ENCODE results near the gene SV2B. TPM values are rescaled to one million over a fixed set of nuclear protein-coding genes. Genes with fewer than 3 reads are reported as not detected.

The SV2B gene
- polyA plus RNA-seq, 1 donor, result 2.4 TPM

DNA sequence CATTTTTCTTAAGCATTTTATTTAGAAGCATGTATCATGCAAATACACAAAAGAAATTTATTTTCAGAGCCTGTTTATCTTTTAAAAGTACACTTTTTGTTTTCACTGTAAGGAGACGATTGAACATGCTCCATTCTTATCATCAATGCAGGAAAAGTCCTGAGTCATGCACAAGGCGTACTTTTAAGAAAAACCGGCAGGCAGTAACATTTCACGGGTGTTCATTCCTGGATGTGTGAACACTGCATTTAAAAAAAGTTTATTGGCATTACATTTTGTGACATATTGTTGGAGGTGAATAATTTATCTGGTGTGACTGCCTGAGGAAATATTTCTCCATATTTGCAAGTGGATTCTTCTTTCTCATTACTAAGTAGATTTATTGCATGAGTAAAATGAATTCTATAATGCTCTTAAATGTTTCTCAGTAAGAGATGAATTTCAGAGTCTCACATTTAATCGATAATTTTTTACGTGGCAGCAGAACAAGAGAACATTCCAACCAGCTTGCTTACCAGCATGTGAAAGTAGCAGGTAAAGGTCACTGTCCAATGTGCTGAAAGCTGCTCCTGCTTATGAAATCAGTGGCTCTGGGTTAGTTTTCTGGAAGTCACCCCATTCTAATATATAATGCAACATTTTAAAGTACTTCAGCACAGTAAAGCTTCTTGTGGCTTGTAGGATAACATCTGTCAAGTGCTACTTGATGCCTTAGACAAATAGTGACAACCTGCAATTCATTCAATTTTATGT, 87.0 kb downstream of the SV2B start:
- peak in 1 of 2 donors; percentile 8 for DNase-seq
- WGBS (ENCODE audit: insufficient coverage, low lambda C conversion rate), result 100% methylated on average over 1 of the region's 6 CpGs
- Histone ChIP-seq H3K36me3 (ENCODE audit: control insufficient read depth, insufficient read depth, low read length) (no peaks in the 10 kb centered on the region), H3K27ac (ENCODE audit: low read length) (no peak overlapping the region), H3K27me3 (ENCODE audit: control insufficient read depth, insufficient read depth, low read length) (no peaks in the 10 kb centered on the region), H3K9me3 (ENCODE audit: control insufficient read depth, low read depth, low read length) (no peaks in the 10 kb centered on the region), H3K4me1 (ENCODE audit: control insufficient read depth, insufficient read depth, low read length) (no peaks in the 10 kb centered on the region), H3K4me3 (ENCODE audit: low read length) (no peak overlapping the region)

GRCh38 chr15:91192285-91192684, 92.2 kb downstream of the SV2B start:
- no peaks in the 10 kb centered on the region for H3K27me3 ChIP-seq (ENCODE audit: control insufficient read depth, insufficient read depth, low read length)
- no peak for DNase-seq
- H3K36me3 ChIP-seq (ENCODE audit: control insufficient read depth, insufficient read depth, low read length), result no peaks in the 10 kb centered on the region
- H3K4me3 ChIP-seq (ENCODE audit: low read length), result no peak overlapping the region
- no peak overlapping the region for H3K27ac ChIP-seq (ENCODE audit: low read length)
- no peaks in the 10 kb centered on the region for H3K9me3 ChIP-seq (ENCODE audit: control insufficient read depth, low read depth, low read length)
- WGBS (ENCODE audit: insufficient coverage, low lambda C conversion rate), result 100% methylated on average over 1 of the region's 1 CpG
- H3K4me1 ChIP-seq (ENCODE audit: control insufficient read depth, insufficient read depth, low read length), result no peaks in the 10 kb centered on the region

- Histone ChIP-seq H3K36me3 (ENCODE audit: control insufficient read depth, insufficient read depth, low read length) (no peaks in the 10 kb centered on the region), H3K27me3 (ENCODE audit: control insufficient read depth, insufficient read depth, low read length) (no peaks in the 10 kb centered on the region), H3K4me3 (ENCODE audit: low read length) (no peak overlapping the region), H3K4me1 (ENCODE audit: control insufficient read depth, insufficient read depth, low read length) (no peaks in the 10 kb centered on the region), H3K27ac (ENCODE audit: low read length) (no peak overlapping the region), H3K9me3 (ENCODE audit: control insufficient read depth, low read depth, low read length) (no peaks in the 10 kb centered on the region)
- no peak for DNase-seq
- WGBS (ENCODE audit: insufficient coverage, low lambda C conversion rate), result no CpG with 5 or more reads among the region's 11 CpGs
Observed at GRCh38 chr15:91192690-91193377, 92.8 kb downstream of the SV2B start.

- no peaks in the 10 kb centered on the region for H3K4me1 ChIP-seq (ENCODE audit: control insufficient read depth, insufficient read depth, low read length)
- H3K9me3 ChIP-seq (ENCODE audit: control insufficient read depth, low read depth, low read length), result no peaks in the 10 kb centered on the region
- no peak overlapping the region for H3K4me3 ChIP-seq (ENCODE audit: low read length)
- no CpG with 5 or more reads among the region's 2 CpGs for WGBS (ENCODE audit: insufficient coverage, low lambda C conversion rate)
- no peaks in the 10 kb centered on the region for H3K27me3 ChIP-seq (ENCODE audit: control insufficient read depth, insufficient read depth, low read length)
- H3K27ac ChIP-seq (ENCODE audit: low read length), result no peak overlapping the region
- no peaks in the 10 kb centered on the region for H3K36me3 ChIP-seq (ENCODE audit: control insufficient read depth, insufficient read depth, low read length)
- no peak for DNase-seq
Observed at GRCh38 chr15:91193378-91193720, 93.3 kb downstream of the SV2B start.

GRCh38 chr15:91196127-91196526, 96.1 kb downstream of the SV2B start:
- Histone ChIP-seq H3K4me3 (ENCODE audit: low read length) (no peak overlapping the region), H3K4me1 (ENCODE audit: control insufficient read depth, insufficient read depth, low read length) (no peaks in the 10 kb centered on the region), H3K9me3 (ENCODE audit: control insufficient read depth, low read depth, low read length) (no peaks in the 10 kb centered on the region), H3K27ac (ENCODE audit: low read length) (no peak overlapping the region), H3K27me3 (ENCODE audit: control insufficient read depth, insufficient read depth, low read length) (no peaks in the 10 kb centered on the region), H3K36me3 (ENCODE audit: control insufficient read depth, insufficient read depth, low read length) (no peaks in the 10 kb centered on the region)
- WGBS (ENCODE audit: insufficient coverage, low lambda C conversion rate), result 100% methylated on average over 1 of the region's 4 CpGs
- no peak for DNase-seq

- Histone ChIP-seq H3K36me3 (ENCODE audit: control insufficient read depth, insufficient read depth, low read length) (no peaks in the 10 kb centered on the region), H3K4me1 (ENCODE audit: control insufficient read depth, insufficient read depth, low read length) (no peaks in the 10 kb centered on the region), H3K9me3 (ENCODE audit: control insufficient read depth, low read depth, low read length) (no peaks in the 10 kb centered on the region), H3K27me3 (ENCODE audit: control insufficient read depth, insufficient read depth, low read length) (no peaks in the 10 kb centered on the region), H3K4me3 (ENCODE audit: low read length) (no peak overlapping the region), H3K27ac (ENCODE audit: low read length) (no peak overlapping the region)
- DNase-seq, result no peak
- 52% methylated on average over 3 of the region's 5 CpGs for WGBS (ENCODE audit: insufficient coverage, low lambda C conversion rate)
Observed at GRCh38 chr15:91196768-91197167, 96.7 kb downstream of the SV2B start.

DNA sequence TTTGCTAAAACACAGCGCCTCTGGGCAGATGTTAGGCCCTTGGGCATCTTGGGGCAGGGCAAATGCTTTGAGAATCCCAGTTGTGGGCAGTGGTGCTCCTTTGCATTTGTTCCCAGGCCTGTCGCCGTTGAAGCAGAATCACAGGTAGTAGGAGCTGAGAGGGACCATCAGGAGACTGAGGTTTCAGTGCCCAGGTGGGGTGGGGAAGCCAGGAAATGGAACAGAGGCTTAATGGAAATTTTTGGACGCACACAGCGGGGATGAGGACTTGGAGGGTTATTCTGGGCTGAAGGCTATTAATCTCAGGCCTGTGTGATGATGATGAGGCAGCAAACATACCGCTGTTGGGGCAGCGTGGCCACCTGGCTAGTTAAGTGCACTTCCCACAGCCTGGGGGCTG, 99.5 kb downstream of the SV2B start:
- no peaks in the 10 kb centered on the region for H3K27me3 ChIP-seq (ENCODE audit: control insufficient read depth, insufficient read depth, low read length)
- H3K9me3 ChIP-seq (ENCODE audit: control insufficient read depth, low read depth, low read length), result no peaks in the 10 kb centered on the region
- H3K4me1 ChIP-seq (ENCODE audit: control insufficient read depth, insufficient read depth, low read length), result no peaks in the 10 kb centered on the region
- no peak for DNase-seq
- H3K4me3 ChIP-seq (ENCODE audit: low read length), result no peak overlapping the region
- WGBS (ENCODE audit: insufficient coverage, low lambda C conversion rate), result 100% methylated on average over 1 of the region's 7 CpGs
- no peak overlapping the region for H3K27ac ChIP-seq (ENCODE audit: low read length)
- no peaks in the 10 kb centered on the region for H3K36me3 ChIP-seq (ENCODE audit: control insufficient read depth, insufficient read depth, low read length)

DNA sequence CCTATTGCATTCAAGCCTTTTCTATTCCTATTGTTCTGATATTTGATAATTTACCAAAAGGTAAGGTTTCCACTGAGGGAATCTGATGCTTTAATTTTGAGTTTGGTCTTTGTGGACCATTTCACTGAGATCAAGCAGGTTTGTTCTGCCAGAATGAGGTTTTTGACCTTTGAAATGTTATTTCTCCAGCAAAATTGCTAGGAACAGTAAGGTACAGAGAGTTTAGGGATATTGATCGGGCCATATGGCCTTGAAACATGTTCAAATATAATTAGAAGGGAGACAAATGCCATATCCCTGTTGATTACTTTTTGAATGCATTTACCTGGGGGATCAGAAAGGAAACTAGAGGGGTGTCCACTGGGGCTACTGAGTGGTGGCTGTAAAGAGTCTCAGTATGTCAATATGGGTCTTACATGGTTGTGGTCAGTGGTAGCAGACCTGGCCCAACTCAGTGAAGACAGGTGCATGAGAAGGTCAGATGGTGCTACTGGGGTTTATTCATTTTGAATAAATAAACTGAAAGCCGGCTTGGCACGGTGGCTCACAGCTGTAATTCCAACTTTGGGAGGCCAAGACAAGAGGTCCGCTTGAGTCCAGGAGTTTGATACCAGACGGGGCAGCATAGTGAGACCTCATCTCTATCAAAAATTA, 100.2 kb downstream of the SV2B start:
- no peaks in the 10 kb centered on the region for H3K4me1 ChIP-seq (ENCODE audit: control insufficient read depth, insufficient read depth, low read length)
- no peaks in the 10 kb centered on the region for H3K27me3 ChIP-seq (ENCODE audit: control insufficient read depth, insufficient read depth, low read length)
- WGBS (ENCODE audit: insufficient coverage, low lambda C conversion rate), result 100% methylated on average over 1 of the region's 5 CpGs
- H3K9me3 ChIP-seq (ENCODE audit: control insufficient read depth, low read depth, low read length), result no peaks in the 10 kb centered on the region
- no peak overlapping the region for H3K27ac ChIP-seq (ENCODE audit: low read length)
- DNase-seq, result no peak
- H3K36me3 ChIP-seq (ENCODE audit: control insufficient read depth, insufficient read depth, low read length), result no peaks in the 10 kb centered on the region
- no peak overlapping the region for H3K4me3 ChIP-seq (ENCODE audit: low read length)

DNA sequence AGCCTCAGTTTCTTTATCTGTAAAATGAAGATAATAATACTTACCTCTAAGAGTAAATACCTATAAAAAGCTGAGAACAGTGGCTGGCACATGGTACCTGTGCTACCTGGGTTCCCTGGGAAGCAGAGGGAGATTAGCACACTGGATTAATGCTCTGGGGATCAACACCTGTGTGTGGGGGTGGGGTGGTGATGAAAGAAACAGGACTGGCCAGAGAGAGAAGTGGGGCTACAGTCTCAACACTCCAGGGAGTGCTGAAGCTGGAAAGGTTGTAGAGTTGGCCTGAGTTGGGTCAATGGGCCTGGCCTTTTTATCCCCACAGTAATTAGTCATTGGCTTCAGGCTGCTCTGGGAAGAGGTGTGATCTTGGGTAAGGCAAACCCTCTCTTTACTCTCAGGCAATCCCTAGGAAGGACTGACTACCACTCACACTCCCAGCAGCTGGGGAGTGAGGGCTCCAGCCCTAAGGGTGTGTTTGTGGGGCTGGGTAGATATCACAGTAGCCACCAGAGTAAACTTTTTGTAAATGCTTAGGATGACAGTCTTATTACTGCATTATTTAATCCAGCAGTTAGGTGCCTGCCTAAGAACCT, 102.5 kb downstream of the SV2B start:
- no peak for DNase-seq
- Histone ChIP-seq H3K9me3 (ENCODE audit: control insufficient read depth, low read depth, low read length) (no peaks in the 10 kb centered on the region), H3K4me1 (ENCODE audit: control insufficient read depth, insufficient read depth, low read length) (no peaks in the 10 kb centered on the region), H3K4me3 (ENCODE audit: low read length) (no peak overlapping the region), H3K27me3 (ENCODE audit: control insufficient read depth, insufficient read depth, low read length) (no peaks in the 10 kb centered on the region), H3K27ac (ENCODE audit: low read length) (no peak overlapping the region), H3K36me3 (ENCODE audit: control insufficient read depth, insufficient read depth, low read length) (no peaks in the 10 kb centered on the region)

DNA sequence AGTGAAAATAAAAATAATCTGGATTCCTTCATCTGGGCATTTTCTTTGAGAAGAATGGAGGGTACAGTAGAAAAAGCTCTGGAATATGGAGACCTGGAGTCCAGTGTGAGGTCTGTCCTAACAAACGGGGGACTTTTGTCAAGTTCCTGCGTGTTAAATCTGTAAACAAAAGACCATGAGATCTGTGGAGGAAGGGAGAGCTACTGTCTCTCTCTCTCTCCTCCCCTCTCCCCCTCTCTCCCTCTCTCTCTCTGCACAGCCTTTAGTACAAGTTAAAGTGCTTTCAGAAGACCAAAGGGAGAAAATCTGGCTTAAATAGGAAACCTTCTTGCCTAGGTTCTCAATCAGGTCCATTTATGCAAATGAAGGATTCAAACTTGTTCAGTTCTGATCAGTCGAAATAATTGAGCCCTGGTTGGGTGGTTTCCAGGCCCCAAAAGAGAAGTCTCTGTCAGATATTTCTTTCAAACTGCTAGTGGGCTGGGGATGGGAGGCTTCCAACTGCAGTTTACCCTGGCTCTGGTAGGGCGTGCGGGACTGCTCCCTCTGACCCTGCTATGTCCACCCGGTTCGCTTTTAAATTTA, 103.7 kb downstream of the SV2B start:
- H3K4me1 ChIP-seq (ENCODE audit: control insufficient read depth, insufficient read depth, low read length), result no peaks in the 10 kb centered on the region
- no peak overlapping the region for H3K27ac ChIP-seq (ENCODE audit: low read length)
- no peak overlapping the region for H3K4me3 ChIP-seq (ENCODE audit: low read length)
- no peaks in the 10 kb centered on the region for H3K36me3 ChIP-seq (ENCODE audit: control insufficient read depth, insufficient read depth, low read length)
- H3K27me3 ChIP-seq (ENCODE audit: control insufficient read depth, insufficient read depth, low read length), result no peaks in the 10 kb centered on the region
- no peak for DNase-seq
- WGBS (ENCODE audit: insufficient coverage, low lambda C conversion rate), result no CpG with 5 or more reads among the region's 7 CpGs
- H3K9me3 ChIP-seq (ENCODE audit: control insufficient read depth, low read depth, low read length), result no peaks in the 10 kb centered on the region

Data from large intestine (tissue), 3 donors.